HepG2 (cell line): ENCODE data around the gene STKLD1. TPM values are rescaled to one million over a fixed set of nuclear protein-coding genes. Genes with fewer than 3 reads are reported as not detected.

ENCODE experiments used
- ATAC-seq: fragments of 200-7000 bp; cut with Tn5 transposase; 3 replicates; pipeline ENCODE4 v1.9.1; 2020; ENCODE audit warnings: mild to moderate bottlenecking, moderate library complexity
- BruUV-seq: library from RNA; stranded (reverse); fragments of 400-500 nt; replicated peaks from 2 replicates; lab custom pipeline; 2021; lab: Mats Ljungman, UMichigan
- CTCF ChIA-PET: fragments of 300-600 bp; formaldehyde crosslinking; extraction: SDS; loops from one replicate; lab custom pipeline; 2021; ENCODE audit warnings: low total read pairs, inconsistent platforms, low intra/inter-chr PET ratio; lab: Yijun Ruan, JAX
- POLR2A ChIA-PET: fragments of 350-600 bp; sonication (Branson Sonifier 250); formaldehyde crosslinking; loops from one replicate; lab custom pipeline; 2020; ENCODE audit warnings: antibody characterized with exemption, inconsistent platforms; lab: Yijun Ruan, JAX
- DNase-seq: peaks from one replicate; pipeline ENCODE4 v3.0.0-alpha.2; 2015; ENCODE audit warnings: low spot score
- FAIRE-seq: peaks from 3 replicates; lab custom pipeline; 2011; peaks lifted over from hg19 to GRCh38; lab: Jason Lieb, UNC
- H2AFZ ChIP-seq: one replicate; pipeline ENCODE4 v1.6.1; 2011; ENCODE audit warnings: low read length, inconsistent platforms
- H3K27ac ChIP-seq: fragments of 300-600 bp; 3 replicates; pipeline ENCODE4 v1.8.0; 2011; ENCODE audit warnings: mixed run types, mild to moderate bottlenecking, mixed read lengths, low read length, inconsistent platforms; ENCODE audit not compliant: insufficient read depth; ENCODE audit errors: extremely low read length
- H3K27me3 ChIP-seq, 2 experiments: fragments of 200-600 bp in 1 of 2; 2 replicates in 1 of 2; 3 replicates in 1 of 2; pipeline versions ENCODE4 v1.6.0 to v1.8.0; 2011; ENCODE audit warnings: low read length in 2 of 2, mild to moderate bottlenecking in 2 of 2, moderate library complexity in 2 of 2, inconsistent platforms in 1 of 2; ENCODE audit not compliant: insufficient read depth in 2 of 2, control insufficient read depth in 1 of 2
- H3K36me3 ChIP-seq, 2 experiments: fragments of 200-600 bp in 1 of 2; replicated peaks in 1 of 2; 2 replicates in 1 of 2; 3 replicates in 1 of 2; pipeline versions ENCODE4 v1.5.1 to v1.8.0; 2011; ENCODE audit warnings: low read length in 2 of 2, inconsistent platforms in 1 of 2; ENCODE audit not compliant: insufficient read depth in 2 of 2, control insufficient read depth in 1 of 2
- H3K4me1 ChIP-seq: 2 replicates; pipeline ENCODE4 v1.5.1; 2012; ENCODE audit warnings: low read length, inconsistent platforms; ENCODE audit not compliant: insufficient read depth
- H3K4me2 ChIP-seq: 2 replicates; pipeline ENCODE4 v1.6.0; 2011; ENCODE audit warnings: low read depth, low read length, inconsistent platforms
- H3K4me3 ChIP-seq, 3 experiments: fragments of 200-600 bp in 1 of 3; sonication (generic), shearing (Covaris generic) in 1 of 3; replicated peaks in 1 of 3; 2 replicates each; pipeline ENCODE4 v1.5.1; 2011 to 2016; ENCODE audit warnings: low read length in 3 of 3, inconsistent platforms in 2 of 3, low read depth in 2 of 3, mild to moderate bottlenecking in 2 of 3, control low read depth in 1 of 3, mixed read lengths in 1 of 3; ENCODE audit not compliant: insufficient read depth in 1 of 3
- H3K79me2 ChIP-seq: one replicate; pipeline ENCODE4 v1.6.1; 2011; ENCODE audit warnings: low read length, inconsistent platforms; ENCODE audit not compliant: insufficient read depth
- H3K9ac ChIP-seq: 2 replicates; pipeline ENCODE4 v1.6.0; 2011; ENCODE audit warnings: mild to moderate bottlenecking, low read depth, low read length, inconsistent platforms; ENCODE audit not compliant: insufficient read depth
- H3K9me3 ChIP-seq: 2 replicates; pipeline ENCODE4 v1.5.1; 2012; ENCODE audit warnings: mild to moderate bottlenecking, low read length
- H4K20me1 ChIP-seq: 2 replicates; pipeline ENCODE4 v1.6.0; 2011; ENCODE audit warnings: inconsistent platforms, mild to moderate bottlenecking, low read length, moderate library complexity; ENCODE audit not compliant: insufficient read depth
- KDM5B ChIP-seq: sonication (generic); formaldehyde crosslinking; IDR thresholded peaks from 2 replicates; pipeline ENCODE4 v1.4.0; 2020; ENCODE audit warnings: missing genetic modification reagents, mild to moderate bottlenecking, borderline replicate concordance
- MTF1 ChIP-seq: sonication (generic); formaldehyde crosslinking; IDR thresholded peaks from 2 replicates; pipeline ENCODE4 v1.5.0; 2020; ENCODE audit warnings: missing genetic modification reagents
- ZFP41 ChIP-seq: sonication (generic); formaldehyde crosslinking; IDR thresholded peaks from 2 replicates; pipeline ENCODE4 v1.4.0; 2020; ENCODE audit warnings: mild to moderate bottlenecking, missing genetic modification reagents, borderline replicate concordance
- ZNF3 ChIP-seq: IDR thresholded peaks from 2 replicates; pipeline ENCODE4 v1.7.0; 2017; ENCODE audit warnings: inconsistent platforms
- ZNF577 ChIP-seq: sonication (generic); formaldehyde crosslinking; IDR thresholded peaks from 2 replicates; pipeline ENCODE4 v1.4.0; 2020; ENCODE audit warnings: mild to moderate bottlenecking, low read depth, missing genetic modification reagents, borderline replicate concordance
- ZNF878 ChIP-seq: sonication (generic); formaldehyde crosslinking; IDR thresholded peaks from 2 replicates; pipeline ENCODE4 v1.8.1; 2023; ENCODE audit warnings: mild to moderate bottlenecking, missing genetic modification reagents, moderate library complexity
- WGBS: methylation state at CpG from one replicate; pipeline ENCODE4 v1.1.6; 2017; ENCODE audit warnings: low lambda C conversion rate; 5-methylcytosine and 5-hydroxymethylcytosine counted together
- in situ Hi-C: cut with HindIII; loops from 2 replicates; pipeline ENCODE4 v1.10.0; 2017; ENCODE audit warnings: low pct_unique_long_range_greater_than_20kb; ENCODE audit not compliant: extremely low pct_ligation_motif_present
- intact Hi-C: fragments of 100-400 bp; cut with micrococcal nuclease; formaldehyde crosslinking; loops from one replicate; pipeline ENCODE4 v1.10.0; 2022; ENCODE audit not compliant: unreplicated experiment
- polyA plus RNA-seq, 8 experiments: library from polyadenylated mRNA; depleted of rRNA in 3 of 8; stranded (reverse) in 7 of 8; unstranded in 1 of 8; fragments of >200 nt; fragmentation: Illumina TruSeq in 4 of 8; extraction: Trizol in 4 of 8; gene quantifications; 2 replicates each; pipeline versions ENCODE4 v1.2.1 to v1.2.3, GENCODE V29; 2011 to 2016; ENCODE audit warnings: low read depth in 4 of 8, missing spikeins in 1 of 8, mixed read lengths in 1 of 8; ENCODE audit not compliant: insufficient read depth in 1 of 8
- total RNA-seq, 5 experiments: library from RNA; depleted of rRNA; stranded (reverse); fragments of >200 nt; fragmentation: Illumina TruSeq; extraction: Trizol; gene quantifications; 2 replicates each; pipeline ENCODE4 v1.2.3, GENCODE V29; 2016; ENCODE audit warnings: low read depth in 1 of 5
- TF ChIP-seq, protein P1 (sequence below): sonication (generic); formaldehyde crosslinking; IDR thresholded peaks from 2 replicates; pipeline ENCODE4 v1.4.0; 2020; ENCODE audit warnings: missing genetic modification reagents

Gene STKLD1
- total and polyA plus RNA-seq, 2 of the 13 experiments (the other 11 are each of a cell fraction or from before 2014, with no cell fraction given) = 1.5 to 2.2 TPM

GRCh38 chr9:133423216-133423615 is 47.0 kb downstream of the STKLD1 start:
- Histone ChIP-seq H3K27ac (no peak overlapping the region), H3K9me3 (no peaks in the 10 kb centered on the region), H3K4me2 (peak overlapping the region; percentile 93; the same call in 1 of the 2 replicates), H3K36me3 (no peaks in the 10 kb centered on the region), H3K79me2 (no peaks in the 10 kb centered on the region), H2AFZ (no peak overlapping the region), H4K20me1 (no peaks in the 10 kb centered on the region), H3K27me3 (no peaks in the 10 kb centered on the region; a peak in 1 of 5 replicates), H3K4me3 (no peak overlapping the region), H3K9ac (peak overlapping the region; percentile 27; the same call in 1 of the 2 replicates), H3K4me1 (peaks cover 80% of the 10 kb centered on the region)
- 27% methylated on average over 3 of the region's 3 CpGs for WGBS
- ChIA-PET POLR2A (interaction anchor here (2.4 kb wide), 1 partner anchor 36 kb away, joined by 12 read pairs; the partner anchor contains the start of gene CACFD1), CTCF (no interaction called here)
- intact Hi-C loops = no loop called here
- FAIRE-seq (no peak), DNase-seq (no peak), ATAC-seq (no peak)
- in situ Hi-C loops = no loop called here
- no TSS peak for BruUV-seq
- TF ChIP-seq ZNF878 (CRISPR knock-in tag) = no peak
- TF ChIP-seq, protein P1, sequence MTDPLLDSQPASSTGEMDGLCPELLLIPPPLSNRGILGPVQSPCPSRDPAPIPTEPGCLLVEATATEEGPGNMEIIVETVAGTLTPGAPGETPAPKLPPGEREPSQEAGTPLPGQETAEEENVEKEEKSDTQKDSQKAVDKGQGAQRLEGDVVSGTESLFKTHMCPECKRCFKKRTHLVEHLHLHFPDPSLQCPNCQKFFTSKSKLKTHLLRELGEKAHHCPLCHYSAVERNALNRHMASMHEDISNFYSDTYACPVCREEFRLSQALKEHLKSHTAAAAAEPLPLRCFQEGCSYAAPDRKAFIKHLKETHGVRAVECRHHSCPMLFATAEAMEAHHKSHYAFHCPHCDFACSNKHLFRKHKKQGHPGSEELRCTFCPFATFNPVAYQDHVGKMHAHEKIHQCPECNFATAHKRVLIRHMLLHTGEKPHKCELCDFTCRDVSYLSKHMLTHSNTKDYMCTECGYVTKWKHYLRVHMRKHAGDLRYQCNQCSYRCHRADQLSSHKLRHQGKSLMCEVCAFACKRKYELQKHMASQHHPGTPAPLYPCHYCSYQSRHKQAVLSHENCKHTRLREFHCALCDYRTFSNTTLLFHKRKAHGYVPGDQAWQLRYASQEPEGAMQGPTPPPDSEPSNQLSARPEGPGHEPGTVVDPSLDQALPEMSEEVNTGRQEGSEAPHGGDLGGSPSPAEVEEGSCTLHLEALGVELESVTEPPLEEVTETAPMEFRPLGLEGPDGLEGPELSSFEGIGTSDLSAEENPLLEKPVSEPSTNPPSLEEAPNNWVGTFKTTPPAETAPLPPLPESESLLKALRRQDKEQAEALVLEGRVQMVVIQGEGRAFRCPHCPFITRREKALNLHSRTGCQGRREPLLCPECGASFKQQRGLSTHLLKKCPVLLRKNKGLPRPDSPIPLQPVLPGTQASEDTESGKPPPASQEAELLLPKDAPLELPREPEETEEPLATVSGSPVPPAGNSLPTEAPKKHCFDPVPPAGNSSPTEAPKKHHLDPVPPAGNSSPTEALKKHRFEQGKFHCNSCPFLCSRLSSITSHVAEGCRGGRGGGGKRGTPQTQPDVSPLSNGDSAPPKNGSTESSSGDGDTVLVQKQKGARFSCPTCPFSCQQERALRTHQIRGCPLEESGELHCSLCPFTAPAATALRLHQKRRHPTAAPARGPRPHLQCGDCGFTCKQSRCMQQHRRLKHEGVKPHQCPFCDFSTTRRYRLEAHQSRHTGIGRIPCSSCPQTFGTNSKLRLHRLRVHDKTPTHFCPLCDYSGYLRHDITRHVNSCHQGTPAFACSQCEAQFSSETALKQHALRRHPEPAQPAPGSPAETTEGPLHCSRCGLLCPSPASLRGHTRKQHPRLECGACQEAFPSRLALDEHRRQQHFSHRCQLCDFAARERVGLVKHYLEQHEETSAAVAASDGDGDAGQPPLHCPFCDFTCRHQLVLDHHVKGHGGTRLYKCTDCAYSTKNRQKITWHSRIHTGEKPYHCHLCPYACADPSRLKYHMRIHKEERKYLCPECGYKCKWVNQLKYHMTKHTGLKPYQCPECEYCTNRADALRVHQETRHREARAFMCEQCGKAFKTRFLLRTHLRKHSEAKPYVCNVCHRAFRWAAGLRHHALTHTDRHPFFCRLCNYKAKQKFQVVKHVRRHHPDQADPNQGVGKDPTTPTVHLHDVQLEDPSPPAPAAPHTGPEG (CRISPR knock-in tag) = no peak
- TF ChIP-seq ZNF3 (CRISPR knock-in tag) = no peak
- no peak for TF ChIP-seq KDM5B (CRISPR knock-in tag)
- TF ChIP-seq ZFP41 = no peak
- no peak for TF ChIP-seq MTF1 (CRISPR knock-in tag)
- no peak for TF ChIP-seq ZNF577 (CRISPR knock-in tag)
